Mammary epithelial cell (primary cell): ENCODE results near the gene P2RX3.

Source experiments
- EZH2 ChIP-seq: IDR thresholded peaks from 2 replicates; pipeline ENCODE4 v1.6.1; 2012; ENCODE audit warnings: low read length, inconsistent platforms, borderline replicate concordance
- TF ChIP-seq, protein P1 (sequence below), 2 donors: IDR thresholded peaks in 1 of 2; conservative IDR thresholded peaks in 1 of 2; 2 replicates each; pipeline ENCODE4 v1.5.1; 2011 to 2012; ENCODE audit warnings: inconsistent platforms in 2 of 2, low read length in 2 of 2, mild to moderate bottlenecking in 2 of 2, control low read depth in 1 of 2, low read depth in 1 of 2; ENCODE audit not compliant: insufficient read depth in 1 of 2; ENCODE audit errors: extremely low read depth in 1 of 2

GRCh38 chr11:57338142-57338541 lies at the start of gene P2RX3:
- TF ChIP-seq, protein P1, sequence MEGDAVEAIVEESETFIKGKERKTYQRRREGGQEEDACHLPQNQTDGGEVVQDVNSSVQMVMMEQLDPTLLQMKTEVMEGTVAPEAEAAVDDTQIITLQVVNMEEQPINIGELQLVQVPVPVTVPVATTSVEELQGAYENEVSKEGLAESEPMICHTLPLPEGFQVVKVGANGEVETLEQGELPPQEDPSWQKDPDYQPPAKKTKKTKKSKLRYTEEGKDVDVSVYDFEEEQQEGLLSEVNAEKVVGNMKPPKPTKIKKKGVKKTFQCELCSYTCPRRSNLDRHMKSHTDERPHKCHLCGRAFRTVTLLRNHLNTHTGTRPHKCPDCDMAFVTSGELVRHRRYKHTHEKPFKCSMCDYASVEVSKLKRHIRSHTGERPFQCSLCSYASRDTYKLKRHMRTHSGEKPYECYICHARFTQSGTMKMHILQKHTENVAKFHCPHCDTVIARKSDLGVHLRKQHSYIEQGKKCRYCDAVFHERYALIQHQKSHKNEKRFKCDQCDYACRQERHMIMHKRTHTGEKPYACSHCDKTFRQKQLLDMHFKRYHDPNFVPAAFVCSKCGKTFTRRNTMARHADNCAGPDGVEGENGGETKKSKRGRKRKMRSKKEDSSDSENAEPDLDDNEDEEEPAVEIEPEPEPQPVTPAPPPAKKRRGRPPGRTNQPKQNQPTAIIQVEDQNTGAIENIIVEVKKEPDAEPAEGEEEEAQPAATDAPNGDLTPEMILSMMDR (conservative IDR thresholded peaks at IDR 0.05 in 1 of 2, IDR thresholded peaks at IDR 0.05 in 1 of 2; ENCODE audit: extremely low read depth in 1 of 2, insufficient read depth in 1 of 2, low read depth in 1 of 2, low read length in 2 of 2) = no peak
- TF ChIP-seq EZH2 = no peak
